GM18519 (cell line): ENCODE results near the gene APEH.
"Not testable (repeated sequence)": the region's sequence is repeated elsewhere in the genome, so short reads cannot be mapped to it uniquely, and the experiment has no call there.

Source experiments
- ATAC-seq: cut with Tn5 transposase; IDR thresholded peaks from one replicate; pipeline ENCODE4 v1.9.1; 2021; ENCODE audit warnings: mild to moderate bottlenecking, moderate library complexity; ENCODE audit not compliant: unreplicated experiment, low FRiP score

The APEH gene

GRCh38 chr3:49689046-49689907 lies 15.1 kb downstream of the APEH start, which contains the start of the genes MST1 and RNF123:
TSS of gene MST1 (minus strand) at chr3:49689474. CDS start at chr3:49688691, 783 bp downstream.
TSS of gene RNF123 (plus strand) at chr3:49689557. CDS start at chr3:49691166, 1,609 bp downstream.
- no peak for ATAC-seq

- not testable (repeated sequence) for ATAC-seq
Measured at GRCh38 chr3:49689908-49690624, 15.9 kb downstream of the APEH start.

GRCh38 chr3:49690856-49691255 lies 16.7 kb downstream of the APEH start:
- not testable (repeated sequence) for ATAC-seq

- not testable (repeated sequence) for ATAC-seq
Measured at GRCh38 chr3:49691481-49691880, 17.3 kb downstream of the APEH start.

- ATAC-seq: not testable (repeated sequence)
Measured at GRCh38 chr3:49694409-49695070, 20.4 kb downstream of the APEH start.

GRCh38 chr3:49695350-49696015 lies 21.3 kb downstream of the APEH start:
- not testable (repeated sequence) for ATAC-seq

- no peak for ATAC-seq
Measured at GRCh38 chr3:49699281-49699979, 25.3 kb downstream of the APEH start.

GRCh38 chr3:49700014-49700413 lies 25.9 kb downstream of the APEH start:
- no peak for ATAC-seq

- no peak for ATAC-seq
Measured at GRCh38 chr3:49700453-49701128, 26.4 kb downstream of the APEH start.

GRCh38 chr3:49701388-49702077 lies 27.4 kb downstream of the APEH start:
- ATAC-seq: no peak

- ATAC-seq: no peak
Measured at GRCh38 chr3:49702672-49703071, 28.5 kb downstream of the APEH start.

- ATAC-seq: no peak
Measured at GRCh38 chr3:49703443-49703927, 29.3 kb downstream of the APEH start.

GRCh38 chr3:49703956-49704355 lies 29.8 kb downstream of the APEH start:
- ATAC-seq: no peak

- ATAC-seq: no peak
Measured at GRCh38 chr3:49704629-49705028, 30.5 kb downstream of the APEH start.

GRCh38 chr3:49705390-49705960 lies 31.3 kb downstream of the APEH start:
- ATAC-seq: no peak

- ATAC-seq: no peak
Measured at GRCh38 chr3:49706456-49707112, 32.4 kb downstream of the APEH start.

GRCh38 chr3:49707113-49707480 lies 32.9 kb downstream of the APEH start:
- ATAC-seq: no peak

- no peak for ATAC-seq
Measured at GRCh38 chr3:49709852-49710251, 35.7 kb downstream of the APEH start.
